GM21619 (cell line): Measurements from ENCODE around the gene ZBTB42.

Experiments
- ATAC-seq: cut with Tn5 transposase; IDR thresholded peaks from one replicate; pipeline ENCODE4 v1.9.1; 2021; ENCODE audit not compliant: unreplicated experiment

The ZBTB42 gene

GRCh38 chr14:104769324-104770071 lies 31.4 kb upstream of the ZBTB42 start:
- no peak for ATAC-seq

- no peak for ATAC-seq
Observed at GRCh38 chr14:104770072-104770579, 30.8 kb upstream of the ZBTB42 start.

- ATAC-seq: no peak
Observed at GRCh38 chr14:104770851-104771272, 30.0 kb upstream of the ZBTB42 start.

- ATAC-seq: no peak
Observed at GRCh38 chr14:104771374-104771773, 29.5 kb upstream of the ZBTB42 start.

- no peak for ATAC-seq
Observed at GRCh38 chr14:104771918-104772706, 28.8 kb upstream of the ZBTB42 start.

GRCh38 chr14:104772707-104773504 lies 28.0 kb upstream of the ZBTB42 start:
- no peak for ATAC-seq

- ATAC-seq: no peak
Observed at GRCh38 chr14:104773505-104774452, 27.1 kb upstream of the ZBTB42 start.

GRCh38 chr14:104774453-104775072 lies 26.3 kb upstream of the ZBTB42 start:
- ATAC-seq: no peak

GRCh38 chr14:104775073-104775489 lies 25.8 kb upstream of the ZBTB42 start:
- ATAC-seq: no peak

GRCh38 chr14:104776481-104776880 lies 24.4 kb upstream of the ZBTB42 start:
- ATAC-seq: no peak

- ATAC-seq: no peak
Observed at GRCh38 chr14:104776961-104777807, 23.7 kb upstream of the ZBTB42 start.

- ATAC-seq: no peak
Observed at GRCh38 chr14:104777808-104778249, 23.1 kb upstream of the ZBTB42 start.

GRCh38 chr14:104778694-104779331 lies 22.1 kb upstream of the ZBTB42 start:
- ATAC-seq: no peak

- no peak for ATAC-seq
Observed at GRCh38 chr14:104779776-104780512, 21.0 kb upstream of the ZBTB42 start.

- ATAC-seq: no peak
Observed at GRCh38 chr14:104780513-104781030, 20.3 kb upstream of the ZBTB42 start.

GRCh38 chr14:104781271-104782077 lies 19.4 kb upstream of the ZBTB42 start:
- ATAC-seq: no peak
